ENCODE measurements around the gene SLC12A7.
"Not testable (repeated sequence)": the region's sequence is repeated elsewhere in the genome, so short reads cannot be mapped to it uniquely, and the experiment has no call there.

DNA sequence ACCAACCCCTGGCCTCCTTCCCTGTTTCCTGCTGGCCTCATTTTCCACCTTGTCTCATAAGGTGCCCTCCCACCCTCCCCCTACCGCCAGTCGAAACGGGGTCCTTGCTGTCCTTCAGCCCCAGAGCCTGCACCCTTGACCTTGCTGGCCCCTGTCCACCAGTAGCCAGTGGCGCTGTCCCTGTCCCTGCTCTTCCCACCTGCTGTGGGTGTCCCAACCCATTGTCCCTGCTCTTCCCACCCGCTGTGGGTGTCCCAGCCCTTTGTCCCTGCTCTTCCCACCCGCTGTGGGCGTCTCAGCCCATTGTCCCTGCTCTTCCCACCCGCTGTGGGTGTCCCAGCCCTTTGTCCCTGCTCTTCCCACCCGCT, 89.9 kb downstream of the SLC12A7 start:
- TF ChIP-seq, protein P1, sequence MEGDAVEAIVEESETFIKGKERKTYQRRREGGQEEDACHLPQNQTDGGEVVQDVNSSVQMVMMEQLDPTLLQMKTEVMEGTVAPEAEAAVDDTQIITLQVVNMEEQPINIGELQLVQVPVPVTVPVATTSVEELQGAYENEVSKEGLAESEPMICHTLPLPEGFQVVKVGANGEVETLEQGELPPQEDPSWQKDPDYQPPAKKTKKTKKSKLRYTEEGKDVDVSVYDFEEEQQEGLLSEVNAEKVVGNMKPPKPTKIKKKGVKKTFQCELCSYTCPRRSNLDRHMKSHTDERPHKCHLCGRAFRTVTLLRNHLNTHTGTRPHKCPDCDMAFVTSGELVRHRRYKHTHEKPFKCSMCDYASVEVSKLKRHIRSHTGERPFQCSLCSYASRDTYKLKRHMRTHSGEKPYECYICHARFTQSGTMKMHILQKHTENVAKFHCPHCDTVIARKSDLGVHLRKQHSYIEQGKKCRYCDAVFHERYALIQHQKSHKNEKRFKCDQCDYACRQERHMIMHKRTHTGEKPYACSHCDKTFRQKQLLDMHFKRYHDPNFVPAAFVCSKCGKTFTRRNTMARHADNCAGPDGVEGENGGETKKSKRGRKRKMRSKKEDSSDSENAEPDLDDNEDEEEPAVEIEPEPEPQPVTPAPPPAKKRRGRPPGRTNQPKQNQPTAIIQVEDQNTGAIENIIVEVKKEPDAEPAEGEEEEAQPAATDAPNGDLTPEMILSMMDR (conservative IDR thresholded peaks at IDR 0.05 in 1 of 2, IDR thresholded peaks at IDR 0.05 in 1 of 2; ENCODE audit: low read depth in 1 of 2, low read length in 2 of 2), result not testable (repeated sequence)
- TF ChIP-seq EZH2 (IDR thresholded peaks at IDR 0.05; ENCODE audit: low read length, missing control alignments), result not testable (repeated sequence)
